ENCODE data around the gene NEDD1. TPM values are rescaled to one million over a fixed set of nuclear protein-coding genes. Genes with fewer than 3 reads are reported as not detected.

The NEDD1 gene
- total RNA-seq, 1 experiment from 2014 or later: 17.2 TPM

DNA sequence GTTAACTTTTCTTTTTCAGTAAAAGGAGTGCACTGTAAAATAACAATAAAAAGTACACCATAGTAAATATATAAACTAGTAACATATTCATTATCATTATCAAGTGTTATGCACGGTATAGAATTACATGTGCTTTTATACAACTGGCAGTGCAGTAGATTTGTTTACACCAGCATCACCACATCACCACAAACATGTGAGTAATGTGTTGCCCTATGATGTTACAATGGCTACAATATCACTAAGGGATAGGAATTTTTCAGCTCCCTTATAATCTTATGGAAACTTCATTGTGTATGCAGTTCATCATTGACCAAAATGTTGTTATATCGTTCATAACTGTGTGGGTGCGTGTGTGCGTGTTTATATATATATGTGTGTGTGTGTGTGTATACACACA, 23.5 kb upstream of the NEDD1 start:
- Histone ChIP-seq H3T11ph (ENCODE audit: low read length) (no peak overlapping the region), H3K27me3 (ENCODE audit: insufficient read depth, low read length) (no peaks in the 10 kb centered on the region), H4K20me1 (ENCODE audit: control insufficient read depth, insufficient read depth, insufficient read length) (no peaks in the 10 kb centered on the region), H3K9ac (ENCODE audit: extremely low read depth, insufficient read length, low read length) (no peak overlapping the region), H4K91ac (ENCODE audit: insufficient read length, low read depth, low read length) (no peak overlapping the region), H2BK20ac (ENCODE audit: low read depth, low read length, poor library complexity, severe bottlenecking) (no peak overlapping the region), H2BK15ac (ENCODE audit: low read depth, low read length) (no peak overlapping the region), H3K14ac (ENCODE audit: insufficient read depth, low read length) (no peak overlapping the region), H3K56ac (ENCODE audit: insufficient read length, low read depth, low read length) (no peak overlapping the region), H2BK5ac (ENCODE audit: insufficient read length, low read length) (no peak overlapping the region), H3K27ac (ENCODE audit: insufficient read length, low read depth, low read length) (no peak overlapping the region), H3K4me2 (ENCODE audit: insufficient read depth, insufficient read length, low read length) (no peak overlapping the region), H3K9me3 (ENCODE audit: control insufficient read depth, low read depth, low read length) (no peaks in the 10 kb centered on the region), H3K79me2 (ENCODE audit: insufficient read depth, low read length) (no peaks in the 10 kb centered on the region), H2AK5ac (ENCODE audit: insufficient read length, low read length) (no peak overlapping the region), H2AFZ (ENCODE audit: low read length) (no peak overlapping the region), H3K23me2 (ENCODE audit: insufficient read length, low read depth, low read length, poor library complexity, severe bottlenecking) (no peaks in the 10 kb centered on the region), H3K18ac (ENCODE audit: insufficient read length, low read depth, low read length) (no peak overlapping the region), H3K79me1 (ENCODE audit: insufficient read depth, low read depth, low read length, poor library complexity, severe bottlenecking) (no peaks in the 10 kb centered on the region), H4K8ac (replicated peaks; ENCODE audit: insufficient read length, low read depth, low read length) (no peak overlapping the region), H3K4ac (ENCODE audit: low read depth, low read length) (no peak overlapping the region), H3K23ac (ENCODE audit: insufficient read length, low read depth, low read length) (no peak overlapping the region), H4K5ac (ENCODE audit: insufficient read length, low read depth, low read length) (no peak overlapping the region), H2BK120ac (ENCODE audit: low read depth, low read length, poor library complexity, severe bottlenecking) (no peak overlapping the region), H3K4me1 (ENCODE audit: insufficient read depth, low read length) (no peaks in the 10 kb centered on the region), H2BK12ac (ENCODE audit: insufficient read length, low read depth, low read length) (no peak overlapping the region)
- Mint-ChIP-seq H3K27ac (no peak overlapping the region), H3K4me1 (peaks cover 6% of the 10 kb centered on the region in 2 experiments; a peak in 3 of 4 replicates), H3K36me3 (ENCODE audit: insufficient read depth in 1 of 3, low read depth in 3 of 3) (no peaks in the 10 kb centered on the region), H3K4me3 (no peak overlapping the region), H3K9me3 (no peaks in the 10 kb centered on the region), H3K27me3 (ENCODE audit: low read depth) (no peaks in the 10 kb centered on the region)
- WGBS (ENCODE audit: extremely low coverage, insufficient read length, low lambda C conversion rate): no CpG with 5 or more reads among the region's 4 CpGs
- TF ChIP-seq, protein P1, sequence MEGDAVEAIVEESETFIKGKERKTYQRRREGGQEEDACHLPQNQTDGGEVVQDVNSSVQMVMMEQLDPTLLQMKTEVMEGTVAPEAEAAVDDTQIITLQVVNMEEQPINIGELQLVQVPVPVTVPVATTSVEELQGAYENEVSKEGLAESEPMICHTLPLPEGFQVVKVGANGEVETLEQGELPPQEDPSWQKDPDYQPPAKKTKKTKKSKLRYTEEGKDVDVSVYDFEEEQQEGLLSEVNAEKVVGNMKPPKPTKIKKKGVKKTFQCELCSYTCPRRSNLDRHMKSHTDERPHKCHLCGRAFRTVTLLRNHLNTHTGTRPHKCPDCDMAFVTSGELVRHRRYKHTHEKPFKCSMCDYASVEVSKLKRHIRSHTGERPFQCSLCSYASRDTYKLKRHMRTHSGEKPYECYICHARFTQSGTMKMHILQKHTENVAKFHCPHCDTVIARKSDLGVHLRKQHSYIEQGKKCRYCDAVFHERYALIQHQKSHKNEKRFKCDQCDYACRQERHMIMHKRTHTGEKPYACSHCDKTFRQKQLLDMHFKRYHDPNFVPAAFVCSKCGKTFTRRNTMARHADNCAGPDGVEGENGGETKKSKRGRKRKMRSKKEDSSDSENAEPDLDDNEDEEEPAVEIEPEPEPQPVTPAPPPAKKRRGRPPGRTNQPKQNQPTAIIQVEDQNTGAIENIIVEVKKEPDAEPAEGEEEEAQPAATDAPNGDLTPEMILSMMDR (conservative IDR thresholded peaks at IDR 0.05): no peak
- DNase-seq: no peak

Data from H9 (cell line).